HepG2 (cell line): ENCODE data around the gene C2CD2. TPM values are rescaled to one million over a fixed set of nuclear protein-coding genes. Genes with fewer than 3 reads are reported as not detected.

Source experiments
- ELF1 ChIP-seq: sonication (generic); formaldehyde crosslinking; IDR thresholded peaks from 2 replicates; pipeline ENCODE4 v1.4.0; 2020; ENCODE audit warnings: missing genetic modification reagents
- GTF3A ChIP-seq: sonication (generic); formaldehyde crosslinking; conservative IDR thresholded peaks from 2 replicates; pipeline ENCODE4 v1.4.0; 2020; ENCODE audit warnings: mild to moderate bottlenecking, missing genetic modification reagents
- HMGA1 ChIP-seq: sonication (generic); formaldehyde crosslinking; conservative IDR thresholded peaks from 2 replicates; pipeline ENCODE4 v1.4.0; 2020; ENCODE audit warnings: missing genetic modification reagents
- MNT ChIP-seq: fragments of 450-650 bp; IDR thresholded peaks from 2 replicates; pipeline ENCODE4 v1.6.1; 2016
- MXD1 ChIP-seq: sonication (generic); formaldehyde crosslinking; IDR thresholded peaks from 2 replicates; pipeline ENCODE4 v1.4.0; 2020; ENCODE audit warnings: mild to moderate bottlenecking, missing genetic modification reagents
- NFYB ChIP-seq: sonication (generic); formaldehyde crosslinking; IDR thresholded peaks from 2 replicates; pipeline ENCODE4 v1.4.0; 2020; ENCODE audit warnings: missing genetic modification reagents
- PRDM15 ChIP-seq: sonication (generic); formaldehyde crosslinking; IDR thresholded peaks from 2 replicates; pipeline ENCODE4 v1.4.0; 2020; ENCODE audit warnings: missing genetic modification reagents
- SIX1 ChIP-seq: sonication (generic); formaldehyde crosslinking; IDR thresholded peaks from 2 replicates; pipeline ENCODE4 v1.4.0; 2020; ENCODE audit warnings: missing genetic modification reagents, borderline replicate concordance
- SP1 ChIP-seq, 2 experiments: fragments of 450-650 bp in 1 of 2; sonication (generic) in 1 of 2; formaldehyde crosslinking in 1 of 2; IDR thresholded peaks; 2 replicates each; pipeline versions ENCODE4 v1.4.0 to v1.6.1; 2016 to 2020; ENCODE audit warnings: missing genetic modification reagents in 1 of 2
- TCF7 ChIP-seq: sonication (generic); IDR thresholded peaks from 2 replicates; pipeline ENCODE4 v1.6.1; 2016; ENCODE audit warnings: antibody characterized with exemption, low read depth
- ZFAT ChIP-seq: sonication (generic); formaldehyde crosslinking; conservative IDR thresholded peaks from 2 replicates; pipeline ENCODE4 v1.8.1; 2023; ENCODE audit warnings: missing genetic modification reagents, inconsistent platforms
- ZGPAT ChIP-seq: IDR thresholded peaks from 2 replicates; pipeline ENCODE4 v1.6.1; 2016; ENCODE audit warnings: mild to moderate bottlenecking
- ZNF430 ChIP-seq: sonication (generic); formaldehyde crosslinking; IDR thresholded peaks from 2 replicates; pipeline ENCODE4 v1.9.0; 2021; ENCODE audit warnings: mild to moderate bottlenecking, missing genetic modification reagents
- ZNF44 ChIP-seq: sonication (generic); formaldehyde crosslinking; IDR thresholded peaks from 2 replicates; pipeline ENCODE4 v1.5.1; 2020; ENCODE audit warnings: mild to moderate bottlenecking, missing genetic modification reagents
- ZNF451 ChIP-seq: sonication (generic); formaldehyde crosslinking; IDR thresholded peaks from 2 replicates; pipeline ENCODE4 v1.5.0; 2020; ENCODE audit warnings: mild to moderate bottlenecking, missing genetic modification reagents
- ZNF496 ChIP-seq: sonication (generic); formaldehyde crosslinking; IDR thresholded peaks from 2 replicates; pipeline ENCODE4 v1.8.1; 2023; ENCODE audit warnings: mild to moderate bottlenecking, moderate library complexity, missing genetic modification reagents; ENCODE audit not compliant: insufficient replicate concordance
- ZNF513 ChIP-seq: sonication (generic); formaldehyde crosslinking; conservative IDR thresholded peaks from 2 replicates; pipeline ENCODE4 v1.5.0; 2020; ENCODE audit warnings: missing genetic modification reagents
- ZNF569 ChIP-seq: sonication (generic); formaldehyde crosslinking; IDR thresholded peaks from 2 replicates; pipeline ENCODE4 v1.5.0; 2020; ENCODE audit warnings: mild to moderate bottlenecking, missing genetic modification reagents, moderate library complexity, borderline replicate concordance
- polyA plus RNA-seq, 8 experiments: library from polyadenylated mRNA; depleted of rRNA in 3 of 8; stranded (reverse) in 7 of 8; unstranded in 1 of 8; fragments of >200 nt; fragmentation: Illumina TruSeq in 4 of 8; extraction: Trizol in 4 of 8; gene quantifications; 2 replicates each; pipeline versions ENCODE4 v1.2.1 to v1.2.3, GENCODE V29; 2011 to 2016; ENCODE audit warnings: low read depth in 4 of 8, missing spikeins in 1 of 8, mixed read lengths in 1 of 8; ENCODE audit not compliant: insufficient read depth in 1 of 8
- total RNA-seq, 5 experiments: library from RNA; depleted of rRNA; stranded (reverse); fragments of >200 nt; fragmentation: Illumina TruSeq; extraction: Trizol; gene quantifications; 2 replicates each; pipeline ENCODE4 v1.2.3, GENCODE V29; 2016; ENCODE audit warnings: low read depth in 1 of 5

The C2CD2 gene
- total and polyA plus RNA-seq, 2 of the 13 experiments (the other 11 are each of a cell fraction or from before 2014, with no cell fraction given): 12.5 to 19.7 TPM

- TF ChIP-seq ZNF430 (CRISPR knock-in tag): peak; percentile 66; the same call in 1 of the 2 replicates
- TF ChIP-seq TCF7: no peak
- TF ChIP-seq ZNF44 (CRISPR knock-in tag): no peak
- no peak for TF ChIP-seq NFYB (CRISPR knock-in tag)
- TF ChIP-seq ZGPAT (CRISPR knock-in tag): peak; percentile 35; the same call in 1 of the 2 replicates
- no peak for TF ChIP-seq ZNF451
- TF ChIP-seq ZNF496 (CRISPR knock-in tag): no peak
- TF ChIP-seq ZNF569 (CRISPR knock-in tag): no peak
- TF ChIP-seq HMGA1 (CRISPR knock-in tag): no peak
- TF ChIP-seq ZFAT (CRISPR knock-in tag): no peak
- no peak for TF ChIP-seq ZNF513 (CRISPR knock-in tag)
- TF ChIP-seq MNT: peak; percentile 8; the same call in 1 of the 2 replicates
- TF ChIP-seq GTF3A (CRISPR knock-in tag): no peak
- TF ChIP-seq PRDM15 (CRISPR knock-in tag): peak; percentile 76; the same call in 1 of the 2 replicates
- TF ChIP-seq SP1 (IDR thresholded peaks at IDR 0.05): no peak
- no peak for TF ChIP-seq SP1 (CRISPR knock-in tag; IDR thresholded peaks at IDR 0.05)
- TF ChIP-seq MXD1: no peak
- TF ChIP-seq SIX1 (CRISPR knock-in tag): no peak
- TF ChIP-seq ELF1 (CRISPR knock-in tag): no peak
Measured at GRCh38 chr21:41877901-41878830, 75.7 kb downstream of the C2CD2 start (continued).
